GM19438 (cell line): ENCODE results near the gene CACFD1.

Experiments used
- ATAC-seq: cut with Tn5 transposase; IDR thresholded peaks from one replicate; pipeline ENCODE4 v1.9.1; 2021; ENCODE audit warnings: low read depth; ENCODE audit not compliant: unreplicated experiment

Gene CACFD1

GRCh38 chr9:133461975-133462374 is 2.2 kb downstream of the CACFD1 start:
- ATAC-seq = no peak

GRCh38 chr9:133463234-133463863 is 3.6 kb downstream of the CACFD1 start:
- no peak for ATAC-seq

- ATAC-seq = no peak
Measured at GRCh38 chr9:133463864-133464615, 4.3 kb downstream of the CACFD1 start.

GRCh38 chr9:133464638-133465037 is 4.9 kb downstream of the CACFD1 start:
- no peak for ATAC-seq

- ATAC-seq = no peak
Measured at GRCh38 chr9:133465984-133466383, 6.2 kb downstream of the CACFD1 start.

GRCh38 chr9:133467101-133467500 is 7.3 kb downstream of the CACFD1 start:
- no peak for ATAC-seq

- no peak for ATAC-seq
Measured at GRCh38 chr9:133468374-133468773, 8.6 kb downstream of the CACFD1 start.

GRCh38 chr9:133468777-133469421 is 9.1 kb downstream of the CACFD1 start:
- ATAC-seq = no peak

- ATAC-seq = no peak
Measured at GRCh38 chr9:133470427-133470924, 10.7 kb downstream of the CACFD1 start.

GRCh38 chr9:133470988-133471387 is 11.2 kb downstream of the CACFD1 start:
- ATAC-seq = no peak

GRCh38 chr9:133471551-133472276 is 11.9 kb downstream of the CACFD1 start:
- no peak for ATAC-seq

- ATAC-seq = no peak
Measured at GRCh38 chr9:133472277-133472645, 12.5 kb downstream of the CACFD1 start.

- ATAC-seq = no peak
Measured at GRCh38 chr9:133472753-133473378, 13.1 kb downstream of the CACFD1 start.

- no peak for ATAC-seq
Measured at GRCh38 chr9:133473743-133474142, 14.0 kb downstream of the CACFD1 start.

- no peak for ATAC-seq
Measured at GRCh38 chr9:133474215-133474614, 14.4 kb downstream of the CACFD1 start.

- no peak for ATAC-seq
Measured at GRCh38 chr9:133474853-133475252, 15.1 kb downstream of the CACFD1 start.

- no peak for ATAC-seq
Measured at GRCh38 chr9:133475292-133476012, 15.7 kb downstream of the CACFD1 start.

- ATAC-seq = no peak
Measured at GRCh38 chr9:133476036-133476931, 16.5 kb downstream of the CACFD1 start.

GRCh38 chr9:133476941-133477340 is 17.2 kb downstream of the CACFD1 start:
- ATAC-seq = no peak
